OCI-LY1 (cell line): ENCODE results near the gene BLOC1S6.

ENCODE experiments used
- H2AFZ ChIP-seq: fragments of 200-600 bp; sonication (generic), shearing (Covaris generic); 2 replicates; pipeline ENCODE4 v1.6.0; 2014; ENCODE audit warnings: antibody characterized with exemption, mild to moderate bottlenecking, low read length
- H3F3A ChIP-seq: fragments of 200-600 bp; sonication (generic), shearing (Covaris generic); 2 replicates; pipeline ENCODE4 v1.6.0; 2014; ENCODE audit warnings: mild to moderate bottlenecking, antibody characterized with exemption, low read length, moderate library complexity; ENCODE audit not compliant: insufficient read depth
- H3K27ac ChIP-seq: fragments of 200-600 bp; sonication (generic); 2 replicates; pipeline ENCODE4 v1.5.1; 2014; ENCODE audit warnings: low read length, mixed run types, mild to moderate bottlenecking, low read depth; ENCODE audit not compliant: poor library complexity, severe bottlenecking
- H3K27me3 ChIP-seq: fragments of 200-600 bp; sonication (generic); 2 replicates; pipeline ENCODE4 v1.6.0; 2014; ENCODE audit warnings: antibody characterized with exemption, mild to moderate bottlenecking, low read length, moderate library complexity; ENCODE audit not compliant: insufficient read depth
- H3K36me3 ChIP-seq: fragments of 200-600 bp; sonication (generic); 2 replicates; pipeline ENCODE4 v1.6.1; 2014; ENCODE audit warnings: mild to moderate bottlenecking, antibody characterized with exemption, low read length, moderate library complexity, mixed read lengths; ENCODE audit not compliant: insufficient read depth
- H3K4me1 ChIP-seq: fragments of 200-600 bp; sonication (generic); 2 replicates; pipeline ENCODE4 v1.5.1; 2014; ENCODE audit warnings: mild to moderate bottlenecking, low read length, moderate library complexity; ENCODE audit not compliant: insufficient read depth, severe bottlenecking
- H3K4me2 ChIP-seq: fragments of 200-600 bp; sonication (generic), shearing (Covaris generic); 2 replicates; pipeline ENCODE4 v1.6.1; 2014; ENCODE audit warnings: low read length
- H3K4me3 ChIP-seq: fragments of 200-600 bp; sonication (generic); 2 replicates; pipeline ENCODE4 v1.5.1; 2014; ENCODE audit warnings: low read length, low read depth, mild to moderate bottlenecking, mixed read lengths; ENCODE audit not compliant: poor library complexity, severe bottlenecking
- H3K79me2 ChIP-seq: fragments of 200-600 bp; shearing (Covaris generic); 2 replicates; pipeline ENCODE4 v1.6.1; 2016; ENCODE audit warnings: mixed run types, low read length, mixed read lengths; ENCODE audit not compliant: insufficient read depth
- H3K9ac ChIP-seq: fragments of 200-600 bp; sonication (generic), shearing (Covaris generic); 2 replicates; pipeline ENCODE4 v1.6.1; 2014; ENCODE audit warnings: mild to moderate bottlenecking, low read length, mixed read lengths
- H3K9me2 ChIP-seq: fragments of 200-600 bp; sonication (generic), shearing (Covaris generic); 2 replicates; pipeline ENCODE4 v1.6.1; 2014; ENCODE audit warnings: low read depth, mild to moderate bottlenecking, low read length, mixed read lengths
- H3K9me3 ChIP-seq: fragments of 200-600 bp; shearing (Covaris generic); 2 replicates; pipeline ENCODE4 v1.6.1; 2014; ENCODE audit warnings: low read length, mixed read lengths
- H4K20me1 ChIP-seq: fragments of 200-600 bp; sonication (generic), shearing (Covaris generic); 2 replicates; pipeline ENCODE4 v1.6.0; 2016; ENCODE audit warnings: mild to moderate bottlenecking, low read length; ENCODE audit not compliant: insufficient read depth
- CTCF ChIP-seq: fragments of 200-600 bp; sonication (generic), shearing (Covaris generic); IDR thresholded peaks from 2 replicates; pipeline ENCODE4 v1.5.1; 2017; ENCODE audit warnings: mild to moderate bottlenecking, antibody characterized with exemption, low read length, moderate library complexity, mixed read lengths
- EZH2 ChIP-seq: fragments of 200-600 bp; sonication (generic), shearing (Covaris generic); IDR thresholded peaks from 2 replicates; pipeline ENCODE4 v1.8.0; 2017; ENCODE audit warnings: borderline replicate concordance, mixed run types, mild to moderate bottlenecking, antibody characterized with exemption, low read length, moderate library complexity, mixed read lengths

The BLOC1S6 gene

GRCh38 chr15:45551676-45552075 lies 35.5 kb upstream of the BLOC1S6 start:
- H2AFZ ChIP-seq, result no peak overlapping the region
- peaks cover under 1% of the 10 kb centered on the region for H3K4me1 ChIP-seq
- no peaks in the 10 kb centered on the region for H3K9me3 ChIP-seq
- H3K9me2 ChIP-seq, result no peaks in the 10 kb centered on the region
- H3F3A ChIP-seq, result no peaks in the 10 kb centered on the region
- H3K27ac ChIP-seq, result no peak overlapping the region
- no peak overlapping the region for H3K4me3 ChIP-seq
- no peaks in the 10 kb centered on the region for H3K79me2 ChIP-seq
- no peak overlapping the region for H3K4me2 ChIP-seq
- no peaks in the 10 kb centered on the region for H3K36me3 ChIP-seq
- TF ChIP-seq CTCF (no peak), EZH2 (no peak)
- no peaks in the 10 kb centered on the region for H3K27me3 ChIP-seq
- no peak overlapping the region for H3K9ac ChIP-seq
- no peaks in the 10 kb centered on the region for H4K20me1 ChIP-seq

GRCh38 chr15:45555934-45556608 lies 31.1 kb upstream of the BLOC1S6 start:
- no peaks in the 10 kb centered on the region for H4K20me1 ChIP-seq
- no peak overlapping the region for H3K4me2 ChIP-seq
- TF ChIP-seq EZH2 (no peak), CTCF (no peak)
- H3K9me2 ChIP-seq, result no peaks in the 10 kb centered on the region
- no peaks in the 10 kb centered on the region for H3K36me3 ChIP-seq
- no peaks in the 10 kb centered on the region for H3F3A ChIP-seq
- H3K9ac ChIP-seq, result no peak overlapping the region
- H3K4me1 ChIP-seq, result no peaks in the 10 kb centered on the region
- H3K4me3 ChIP-seq, result no peak overlapping the region
- no peak overlapping the region for H2AFZ ChIP-seq
- H3K79me2 ChIP-seq, result no peaks in the 10 kb centered on the region
- no peaks in the 10 kb centered on the region for H3K9me3 ChIP-seq
- H3K27ac ChIP-seq, result no peak overlapping the region
- H3K27me3 ChIP-seq, result no peaks in the 10 kb centered on the region

GRCh38 chr15:45572617-45573016 lies 14.6 kb upstream of the BLOC1S6 start:
- no peaks in the 10 kb centered on the region for H3K27me3 ChIP-seq
- no peaks in the 10 kb centered on the region for H3K79me2 ChIP-seq
- H3K9me2 ChIP-seq, result no peaks in the 10 kb centered on the region
- TF ChIP-seq EZH2 (no peak), CTCF (no peak)
- no peak overlapping the region for H2AFZ ChIP-seq
- no peaks in the 10 kb centered on the region for H3F3A ChIP-seq
- no peak overlapping the region for H3K27ac ChIP-seq
- no peaks in the 10 kb centered on the region for H4K20me1 ChIP-seq
- H3K9ac ChIP-seq, result no peak overlapping the region
- H3K4me2 ChIP-seq, result no peak overlapping the region
- no peak overlapping the region for H3K4me3 ChIP-seq
- H3K4me1 ChIP-seq, result peaks cover 8% of the 10 kb centered on the region
- H3K9me3 ChIP-seq, result peaks cover 9% of the 10 kb centered on the region
- no peaks in the 10 kb centered on the region; the same call in 1 of the 2 replicates for H3K36me3 ChIP-seq
